ENCODE results near the gene NBPF3.
"Not testable (repeated sequence)": the region's sequence is repeated elsewhere in the genome, so short reads cannot be mapped to it uniquely, and the experiment has no call there.

Gene NBPF3, protein sequence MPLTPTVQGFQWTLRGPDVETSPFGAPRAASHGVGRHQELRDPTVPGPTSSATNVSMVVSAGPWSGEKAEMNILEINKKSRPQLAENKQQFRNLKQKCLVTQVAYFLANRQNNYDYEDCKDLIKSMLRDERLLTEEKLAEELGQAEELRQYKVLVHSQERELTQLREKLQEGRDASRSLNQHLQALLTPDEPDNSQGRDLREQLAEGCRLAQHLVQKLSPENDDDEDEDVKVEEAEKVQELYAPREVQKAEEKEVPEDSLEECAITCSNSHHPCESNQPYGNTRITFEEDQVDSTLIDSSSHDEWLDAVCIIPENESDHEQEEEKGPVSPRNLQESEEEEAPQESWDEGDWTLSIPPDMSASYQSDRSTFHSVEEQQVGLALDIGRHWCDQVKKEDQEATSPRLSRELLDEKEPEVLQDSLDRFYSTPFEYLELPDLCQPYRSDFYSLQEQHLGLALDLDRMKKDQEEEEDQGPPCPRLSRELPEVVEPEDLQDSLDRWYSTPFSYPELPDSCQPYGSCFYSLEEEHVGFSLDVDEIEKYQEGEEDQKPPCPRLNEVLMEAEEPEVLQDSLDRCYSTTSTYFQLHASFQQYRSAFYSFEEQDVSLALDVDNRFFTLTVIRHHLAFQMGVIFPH

DNA sequence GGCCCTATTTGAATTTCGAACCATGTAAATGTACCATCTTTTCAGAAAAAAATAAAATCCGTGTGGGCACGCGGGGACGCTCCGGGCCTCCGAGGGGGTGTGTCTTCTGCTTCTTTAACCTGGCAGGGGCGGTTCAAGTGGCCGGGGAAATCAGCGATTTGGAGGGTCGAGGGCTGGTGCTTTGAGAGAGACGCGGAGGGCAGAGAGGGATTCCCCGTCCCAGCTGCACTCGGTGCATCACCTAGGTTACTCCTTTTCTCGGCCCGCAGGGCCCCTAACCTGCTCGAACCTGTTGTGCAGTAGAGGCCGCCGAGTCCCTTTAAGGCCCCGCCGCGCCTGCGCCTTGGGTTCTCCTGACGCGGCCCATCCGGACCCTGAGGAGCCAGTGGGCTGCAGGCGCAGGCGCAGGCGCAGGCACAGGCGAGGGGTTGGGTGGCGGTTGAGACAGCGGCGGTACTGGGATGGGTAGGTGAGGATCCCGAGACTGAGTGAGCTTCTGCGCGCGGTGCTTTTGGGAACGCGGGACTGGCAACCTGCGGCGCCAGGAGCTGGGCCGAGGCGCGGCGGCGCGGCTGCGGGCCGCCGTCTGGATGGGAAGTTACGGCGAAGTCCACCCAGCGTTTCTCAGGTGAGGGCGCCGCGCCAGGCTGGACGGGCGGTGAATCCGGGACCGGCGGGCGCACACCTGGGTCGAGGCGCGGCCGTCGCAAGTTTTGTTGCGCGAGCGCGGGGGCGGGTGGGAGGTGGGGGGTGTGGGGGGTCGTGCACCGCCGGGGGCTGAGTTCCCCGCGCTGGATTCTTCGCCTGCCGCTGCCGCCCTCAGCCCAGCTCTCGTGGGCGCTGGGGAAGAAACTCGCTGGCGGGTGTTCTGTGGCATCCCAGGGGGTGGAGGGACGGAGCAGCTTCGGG is at the start of gene NBPF3:
NBPF3 (plus strand) TSS at position 417 of the 909 bp plus-strand sequence. CDS start 4,950 bp downstream, outside the sequence.
- peak; percentile 89 for DNase-seq

DNA sequence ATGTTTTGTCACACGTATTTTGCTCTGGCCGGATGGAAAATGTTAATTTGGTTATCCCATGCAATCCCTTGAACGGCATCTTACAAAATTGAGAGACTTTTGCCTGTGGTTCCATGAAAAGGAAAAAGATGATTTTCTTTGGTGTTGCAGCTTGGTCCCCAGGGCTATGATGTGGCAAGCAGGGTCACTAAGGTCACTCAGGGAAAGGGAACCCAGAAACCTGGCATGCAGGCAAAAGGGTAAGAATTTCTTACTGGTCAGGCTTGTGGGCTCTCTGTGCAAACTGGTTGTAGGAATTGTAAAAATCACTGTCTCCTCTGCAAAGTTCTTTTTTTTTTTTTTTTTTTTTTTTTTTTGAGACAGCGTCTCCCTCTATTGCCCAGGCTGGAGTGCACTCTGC is 48.4 kb upstream of the NBPF3 start:
- no peak for DNase-seq

DNA sequence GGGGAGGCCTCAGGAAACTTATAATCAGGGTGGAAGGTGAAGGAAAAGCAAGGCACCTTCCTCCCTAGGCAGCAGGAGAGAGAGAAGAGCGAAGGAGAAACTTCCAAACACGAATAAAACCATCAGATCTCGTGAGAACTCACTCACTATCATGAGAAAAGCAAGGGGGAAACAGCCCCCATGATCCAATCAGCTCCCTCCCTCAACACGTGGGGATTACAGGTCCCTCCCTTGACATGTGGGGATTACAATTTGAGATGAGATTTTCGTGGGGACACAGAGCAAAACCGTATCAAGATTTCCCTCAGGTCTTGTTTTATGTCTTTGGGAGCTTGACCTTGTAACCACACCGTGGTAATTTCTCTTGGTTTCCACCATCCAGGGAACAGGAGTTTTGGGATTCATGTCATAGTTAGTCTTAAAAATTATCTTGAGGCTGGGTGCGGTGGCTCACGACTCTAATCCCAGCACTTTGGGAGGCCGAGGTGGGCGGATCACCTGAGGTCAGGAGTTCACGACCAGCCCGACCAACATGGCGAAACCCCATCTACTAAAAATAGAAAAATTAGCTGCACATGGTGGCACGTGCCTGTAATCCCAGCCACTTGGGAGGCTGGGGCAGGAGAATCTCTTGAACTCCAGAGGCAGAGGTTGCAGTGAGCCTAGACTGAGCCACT is 47.2 kb upstream of the NBPF3 start:
- DNase-seq = no peak

DNA sequence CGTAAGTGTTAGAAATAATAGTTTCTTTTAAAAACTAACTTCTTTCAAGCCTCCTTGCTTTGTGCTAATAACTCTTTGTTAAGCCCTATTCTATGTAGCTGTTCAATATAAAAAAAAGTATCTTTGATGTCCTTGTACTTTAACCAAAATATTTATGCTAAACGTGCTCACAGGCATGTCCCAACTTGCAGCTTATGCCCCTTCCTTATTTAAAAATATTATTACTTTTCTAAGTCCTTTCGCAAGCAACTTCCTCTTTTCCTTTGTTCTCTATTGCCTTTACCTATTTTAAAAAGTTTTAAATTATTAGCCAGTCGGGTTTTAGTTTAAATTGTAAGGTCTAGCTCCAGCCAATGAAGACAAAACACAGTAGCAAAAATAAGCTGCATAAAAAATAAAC is 43.4 kb upstream of the NBPF3 start:
- no peak for DNase-seq

DNA sequence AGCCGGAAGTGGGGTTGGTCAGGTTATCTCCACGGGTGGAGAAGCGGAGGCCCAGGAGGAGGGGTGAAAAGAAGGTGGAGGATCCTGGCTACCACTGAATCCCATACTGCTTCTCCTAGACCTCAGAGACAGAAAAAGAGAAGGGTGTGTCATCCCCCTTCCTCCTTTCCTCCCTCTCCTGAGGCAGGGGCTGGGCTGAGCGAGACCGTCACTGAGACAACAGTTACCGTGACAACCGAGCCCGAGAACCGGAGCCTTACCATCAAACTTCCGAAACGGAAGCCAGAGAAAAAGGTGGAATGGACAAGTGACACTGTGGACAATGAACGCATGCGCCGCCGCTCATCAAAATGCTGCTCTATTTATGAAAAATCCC is 42.1 kb upstream of the NBPF3 start:
- DNase-seq = no peak

DNA sequence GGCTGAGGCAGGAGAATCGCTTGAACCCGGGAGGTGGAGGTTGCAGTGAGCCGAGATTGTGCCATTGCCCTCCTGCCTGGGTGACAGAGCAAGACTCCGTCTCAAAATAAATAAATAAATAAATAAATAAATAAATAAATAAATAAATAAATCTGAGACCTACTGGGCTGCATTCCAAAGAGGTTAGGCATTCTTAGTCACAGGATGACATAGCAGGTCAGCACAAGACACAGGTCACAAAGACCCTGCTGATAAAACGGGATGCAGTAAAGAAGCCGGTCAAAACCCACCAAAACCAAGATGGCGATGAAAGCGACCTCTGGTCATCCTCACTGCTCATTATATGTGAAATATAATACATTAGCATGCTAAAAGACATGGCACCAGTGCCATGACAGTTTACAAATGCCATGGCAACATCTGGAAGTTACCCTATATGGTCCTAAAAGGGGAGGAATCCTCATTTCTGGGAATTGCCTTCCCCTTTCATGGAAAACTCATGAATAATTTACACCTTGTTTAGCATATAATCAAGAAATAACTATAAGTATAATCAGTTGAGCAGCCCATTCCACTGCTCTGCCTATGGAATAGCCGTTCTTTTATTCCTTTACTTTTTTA is 38.1 kb upstream of the NBPF3 start:
- DNase-seq = not testable (repeated sequence)

DNA sequence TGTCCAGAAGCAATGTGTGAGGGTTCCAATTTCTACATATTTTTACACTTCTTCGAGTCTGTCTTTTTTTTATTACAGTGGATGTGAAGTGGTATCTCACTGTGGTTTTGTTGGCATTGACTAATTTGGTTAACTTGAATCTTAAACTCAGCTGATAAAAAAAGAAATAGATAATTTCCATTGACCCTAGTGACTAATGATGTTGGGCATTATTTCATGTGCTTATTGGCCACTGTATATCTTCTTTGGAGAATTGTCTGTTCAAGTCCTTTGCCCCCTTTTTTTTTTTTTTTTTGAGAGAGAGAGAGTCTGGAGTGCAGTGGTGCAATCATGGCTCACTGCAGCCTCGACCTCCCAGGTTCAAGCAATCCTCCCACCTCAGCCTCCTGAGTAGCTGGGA is 33.3 kb upstream of the NBPF3 start:
- DNase-seq = no peak

DNA sequence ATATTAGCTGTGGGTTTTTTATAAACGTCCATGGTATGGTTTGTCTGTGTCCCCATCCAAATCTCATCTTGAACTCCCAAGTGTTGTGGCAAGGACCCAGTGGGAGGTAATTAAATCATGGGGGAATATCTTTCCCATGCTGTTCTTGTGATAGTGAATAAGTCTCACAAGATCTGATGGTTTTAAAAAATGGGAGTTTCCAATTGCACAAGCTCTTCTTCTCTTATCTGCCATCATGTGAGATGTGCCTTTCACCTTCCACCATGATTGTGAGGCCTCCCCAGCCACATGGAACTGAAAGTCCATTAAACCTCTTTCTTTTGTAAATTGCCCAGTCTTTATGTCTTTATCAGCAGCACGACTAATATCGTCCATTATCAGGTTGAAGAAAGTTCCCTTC is 30.0 kb upstream of the NBPF3 start:
- not testable (repeated sequence) for DNase-seq

DNA sequence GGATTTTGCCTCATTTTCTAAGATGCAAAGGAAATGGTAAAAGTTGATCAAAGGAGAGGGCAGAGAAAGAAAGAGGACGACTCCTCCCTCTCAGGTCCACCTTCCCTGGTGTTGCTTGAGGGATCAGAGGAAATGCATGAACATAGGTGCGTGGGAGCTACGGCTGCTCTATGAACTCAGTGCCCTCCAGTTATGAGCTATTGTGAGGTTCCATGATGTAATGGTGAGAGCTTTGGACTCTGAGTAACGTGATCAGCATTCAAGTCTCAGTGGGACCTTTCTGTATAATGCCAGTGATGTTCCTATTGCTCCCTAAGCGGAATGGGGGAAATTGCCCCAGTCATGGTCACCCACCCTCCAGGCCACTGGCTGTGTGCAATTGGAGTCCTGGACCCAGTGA is 25.9 kb upstream of the NBPF3 start:
- no peak for DNase-seq

DNA sequence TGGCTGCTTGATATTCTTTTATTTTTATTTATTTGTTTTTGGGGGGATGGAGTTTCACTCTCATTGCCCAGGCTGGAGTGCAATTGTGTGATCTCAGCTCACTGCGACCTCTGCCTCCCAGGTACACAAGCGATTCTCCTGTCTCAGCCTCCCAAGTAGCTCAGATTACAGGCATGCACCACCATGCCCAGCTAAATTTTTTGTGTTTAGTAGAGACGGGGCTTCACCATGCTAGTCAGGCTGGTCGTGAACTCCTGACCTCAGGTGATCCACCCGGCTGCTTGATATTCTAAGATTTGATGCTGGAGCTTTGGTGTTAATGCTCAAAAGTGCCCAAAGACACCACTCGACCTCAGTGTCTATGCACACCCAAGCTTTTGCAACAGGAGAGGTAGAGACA is 19.6 kb upstream of the NBPF3 start:
- not testable (repeated sequence) for DNase-seq

DNA sequence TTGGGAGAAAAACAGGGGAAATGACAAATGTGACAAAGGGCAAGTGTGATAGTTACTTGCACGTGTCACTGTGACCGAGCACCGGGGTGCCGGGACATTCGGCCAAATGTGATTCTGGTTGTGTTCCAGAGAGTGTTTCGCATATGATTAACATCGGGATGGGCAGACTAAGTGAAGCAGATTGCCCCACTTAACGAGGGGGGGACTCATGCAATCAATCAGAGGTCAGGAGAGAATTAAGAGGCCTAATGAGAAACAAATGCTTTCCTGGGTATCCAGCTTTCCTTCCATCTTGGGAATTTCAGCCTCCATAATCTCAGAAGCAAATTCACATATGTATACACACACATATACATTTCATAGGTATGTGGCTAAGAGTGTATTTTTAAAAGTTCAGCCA is 18.6 kb upstream of the NBPF3 start:
- DNase-seq = not testable (repeated sequence)

DNA sequence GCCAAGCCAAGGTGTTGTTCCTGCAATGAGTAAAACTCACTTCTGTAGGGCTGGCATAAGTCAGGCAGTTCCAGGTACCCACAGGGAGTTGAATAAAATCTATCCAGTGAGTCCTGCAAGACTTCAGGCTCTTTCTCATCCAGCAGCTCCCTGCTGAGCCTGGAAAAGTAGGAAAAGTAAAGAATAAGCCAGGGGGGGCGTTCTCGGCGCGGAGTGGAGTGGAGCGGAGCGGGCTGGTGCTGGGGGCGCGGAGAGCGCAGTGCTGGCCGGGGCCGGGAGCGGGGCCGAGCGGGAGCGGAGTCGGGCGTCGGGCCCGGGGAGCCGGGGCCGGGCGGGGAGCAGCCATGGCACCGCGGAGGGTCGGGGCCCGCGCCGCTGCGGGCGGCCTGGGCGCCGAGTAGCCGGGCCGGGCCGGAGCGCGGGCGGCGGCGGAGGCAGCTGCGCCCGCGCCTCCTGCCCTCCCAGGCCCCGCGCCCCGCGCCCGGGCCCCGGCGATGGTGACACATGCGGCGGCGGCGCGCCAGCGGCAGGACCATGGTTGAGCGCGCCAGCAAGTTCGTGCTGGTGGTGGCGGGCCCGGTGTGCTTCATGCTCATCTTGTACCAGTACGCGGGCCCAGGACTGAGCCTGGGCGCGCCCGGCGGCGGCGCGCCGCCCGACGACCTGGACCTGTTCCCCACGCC is 12.0 kb upstream of the NBPF3 start:
- not testable (repeated sequence) for DNase-seq

DNA sequence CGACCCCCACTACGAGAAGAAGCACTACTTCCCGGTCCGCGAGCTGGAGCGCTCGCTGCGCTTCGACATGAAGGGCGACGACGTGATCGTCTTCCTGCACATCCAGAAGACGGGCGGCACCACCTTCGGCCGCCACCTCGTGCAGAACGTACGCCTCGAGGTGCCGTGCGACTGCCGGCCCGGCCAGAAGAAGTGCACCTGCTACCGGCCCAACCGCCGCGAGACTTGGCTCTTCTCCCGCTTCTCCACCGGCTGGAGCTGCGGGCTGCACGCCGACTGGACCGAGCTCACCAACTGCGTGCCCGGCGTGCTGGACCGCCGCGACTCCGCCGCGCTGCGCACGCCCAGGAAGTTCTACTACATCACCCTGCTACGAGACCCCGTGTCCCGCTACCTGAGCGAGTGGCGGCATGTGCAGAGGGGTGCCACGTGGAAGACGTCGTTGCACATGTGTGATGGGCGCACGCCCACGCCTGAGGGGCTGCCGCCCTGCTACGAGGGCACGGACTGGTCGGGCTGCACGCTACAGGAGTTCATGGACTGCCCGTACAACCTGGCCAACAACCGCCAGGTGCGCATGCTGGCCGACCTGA is 11.4 kb upstream of the NBPF3 start:
- not testable (repeated sequence) for DNase-seq

DNA sequence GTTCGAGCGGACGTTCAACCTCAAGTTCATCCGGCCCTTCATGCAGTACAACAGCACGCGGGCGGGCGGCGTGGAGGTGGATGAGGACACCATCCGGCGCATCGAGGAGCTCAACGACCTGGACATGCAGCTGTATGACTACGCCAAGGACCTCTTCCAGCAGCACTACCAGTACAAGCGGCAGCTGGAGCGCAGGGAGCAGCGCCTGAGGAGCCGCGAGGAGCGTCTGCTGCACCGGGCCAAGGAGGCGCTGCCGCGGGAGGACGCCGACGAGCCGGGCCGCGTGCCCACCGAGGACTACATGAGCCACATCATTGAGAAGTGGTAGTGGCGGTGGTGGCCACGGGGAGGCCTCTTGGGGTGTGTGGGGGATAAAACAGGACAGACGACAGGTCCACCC is 10.7 kb upstream of the NBPF3 start:
- not testable (repeated sequence) for DNase-seq

DNA sequence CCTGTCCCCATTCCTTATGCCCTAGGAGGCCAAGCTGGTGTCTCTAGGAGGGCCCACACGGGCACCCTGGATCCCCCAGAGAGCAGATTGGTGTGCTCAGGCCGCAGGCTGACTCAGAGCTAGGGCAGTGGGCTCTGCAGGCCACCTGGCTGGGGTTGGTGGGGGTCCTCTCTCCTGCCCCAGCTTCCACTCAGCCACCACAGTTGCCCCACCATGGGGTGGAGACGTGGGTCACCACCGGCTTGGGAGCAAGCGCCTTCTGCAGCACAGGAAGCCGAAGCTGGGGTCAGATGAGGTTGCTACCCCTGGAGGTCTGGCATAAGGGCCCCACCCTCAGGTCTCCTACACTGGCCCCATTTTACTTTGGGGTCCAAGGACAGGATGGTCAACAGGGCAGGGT is 9.1 kb upstream of the NBPF3 start:
- DNase-seq = not testable (repeated sequence)

DNA sequence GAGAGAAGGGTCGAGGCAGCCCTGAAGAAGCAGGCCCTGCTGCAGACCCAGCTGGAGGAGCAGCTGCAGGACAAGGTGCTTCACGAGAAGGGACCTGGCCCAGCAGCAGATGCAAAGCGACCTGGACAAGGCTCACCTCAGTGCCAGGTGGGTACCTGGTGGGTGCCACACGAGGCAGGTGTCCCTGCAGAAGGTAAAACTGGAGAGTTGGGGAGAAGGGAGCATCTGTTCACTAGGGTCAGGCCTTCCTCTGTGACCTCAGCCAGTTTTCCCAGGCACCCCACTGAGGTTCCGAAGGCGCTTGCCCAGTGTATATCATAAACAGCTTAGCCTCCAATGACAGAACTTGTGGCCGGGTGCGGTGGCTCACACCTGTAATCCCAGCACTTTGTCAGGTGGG is 5.5 kb upstream of the NBPF3 start:
- no peak for DNase-seq

DNA sequence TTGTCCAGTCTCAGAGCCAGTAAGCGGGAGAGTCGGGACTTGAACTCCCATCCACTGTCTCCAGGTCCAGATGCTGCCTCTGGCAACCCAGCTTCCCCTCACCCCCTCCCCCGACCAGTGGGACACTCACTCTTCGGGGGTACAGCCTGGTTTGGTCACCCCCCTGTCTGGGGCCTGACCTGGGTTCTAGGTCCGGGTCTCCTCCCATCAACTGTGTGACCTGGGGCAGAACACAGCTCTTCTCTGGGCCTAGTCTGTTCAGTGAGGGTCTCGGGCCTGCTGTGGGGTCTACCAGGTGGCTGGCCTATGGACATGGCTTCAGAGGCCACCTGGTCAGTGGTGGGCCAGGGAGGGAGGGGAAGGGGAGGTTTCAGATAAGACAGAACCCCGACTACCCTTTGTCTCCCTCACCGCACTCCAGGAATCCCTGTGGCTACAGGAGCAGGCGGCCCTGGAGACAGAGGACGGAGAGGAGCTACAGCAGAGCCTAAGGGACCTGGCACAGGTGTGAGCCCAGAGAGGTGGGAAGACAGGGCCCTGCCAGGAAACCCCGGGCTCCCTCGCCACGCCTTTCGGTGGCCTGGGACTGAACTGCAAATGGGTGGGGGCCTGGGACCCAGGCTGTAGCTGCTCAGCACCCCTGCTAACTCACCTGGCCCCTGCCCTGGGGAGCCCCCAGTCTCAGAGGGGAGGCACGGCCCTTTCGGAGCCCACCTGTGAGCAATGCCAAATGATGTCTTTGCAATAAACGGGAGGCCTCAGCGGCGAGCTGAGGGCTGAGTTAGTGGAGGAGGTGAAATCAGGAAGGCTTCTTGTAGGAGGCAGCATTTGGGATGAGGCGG is 4.1 kb upstream of the NBPF3 start:
- no peak for DNase-seq

DNA sequence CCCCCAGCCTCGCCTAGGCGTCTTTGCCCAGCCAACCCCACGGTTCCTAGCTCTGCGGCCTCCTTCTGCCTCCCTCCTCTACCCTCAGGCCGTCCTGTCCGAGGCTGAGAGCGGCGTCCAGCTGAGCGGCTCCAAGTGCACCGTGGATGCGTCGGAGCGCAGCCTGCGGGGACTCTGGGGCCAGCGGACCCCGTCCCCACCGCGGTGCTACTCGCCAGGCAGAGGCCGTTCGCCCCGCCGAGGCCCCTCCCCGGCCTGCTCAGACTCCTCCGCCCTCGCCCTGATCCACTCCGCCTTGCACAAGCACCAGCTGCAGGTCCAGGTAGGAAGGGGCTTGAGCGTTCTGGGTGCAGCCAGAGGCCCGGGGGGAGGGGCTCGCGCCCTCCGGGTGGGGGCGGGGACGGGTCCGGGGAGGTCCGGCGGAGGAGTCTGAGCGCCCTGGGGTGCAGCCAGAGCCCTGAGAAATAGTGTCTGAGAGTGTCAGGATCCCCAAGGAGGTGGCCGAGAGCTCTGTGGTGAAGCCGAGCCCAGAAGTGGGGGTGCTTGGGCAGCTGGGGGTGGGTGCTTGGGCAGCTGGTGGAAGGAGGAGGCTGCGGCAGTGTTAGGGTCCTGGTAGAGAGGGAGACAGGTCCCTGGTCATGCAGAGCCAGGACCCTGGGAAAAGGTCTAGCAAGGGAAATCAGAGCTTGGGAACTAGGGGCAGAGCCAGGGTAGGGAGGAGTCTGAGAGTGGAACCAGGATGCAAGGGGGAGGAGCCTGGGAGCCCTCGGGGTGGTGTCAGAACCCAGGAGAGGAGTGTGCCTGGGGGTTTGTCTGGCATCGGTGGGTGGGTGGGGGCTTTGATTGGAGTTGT is 3.2 kb upstream of the NBPF3 start:
- no peak for DNase-seq

DNA sequence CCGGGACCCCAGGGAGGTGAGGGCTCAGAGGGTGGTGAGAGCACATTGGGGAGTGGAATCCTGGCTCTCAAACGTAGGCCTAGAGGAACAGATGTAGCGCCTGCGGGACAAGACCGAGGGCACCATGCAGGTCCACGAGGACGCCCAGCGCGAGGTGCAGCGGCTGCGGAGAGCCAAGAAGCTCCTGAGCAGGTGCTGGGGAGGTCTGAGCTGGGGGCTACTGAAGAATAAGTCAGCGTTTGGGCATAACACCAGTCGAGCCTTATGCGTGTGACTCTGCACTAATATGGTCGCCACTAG is 2.6 kb upstream of the NBPF3 start:
- DNase-seq = no peak

All from stimulated activated CD4-positive, alpha-beta T cell treated with anti-CD3 and anti-CD28 coated beads, Interleukin-4, amount 100 ng/mL, for 1 hour (primary cell).